GM23248 (cell line): ENCODE measurements around the gene LBHD1. TPM values are rescaled to one million over a fixed set of nuclear protein-coding genes. Genes with fewer than 3 reads are reported as not detected.
A peak's percentile ranks its signal among the peaks of the same experiment; 100 is the strongest.
"Not testable (repeated sequence)": the region's sequence is repeated elsewhere in the genome, so short reads cannot be mapped to it uniquely, and the experiment has no call there.

Experiments used
- DNase-seq: peaks from one replicate; pipeline ENCODE4 v3.0.0-alpha.2; 2015
- H2AFZ ChIP-seq: fragments of 200-600 bp; sonication (generic); 2 replicates; pipeline ENCODE4 v1.6.1; 2016; ENCODE audit warnings: antibody characterized with exemption
- H3F3A ChIP-seq: fragments of 200-600 bp; sonication (generic); 2 replicates; pipeline ENCODE4 v1.6.1; 2016; ENCODE audit warnings: mild to moderate bottlenecking, antibody characterized with exemption, mixed run types; ENCODE audit not compliant: insufficient read depth
- H3K27ac ChIP-seq: fragments of 200-600 bp; sonication (generic); 2 replicates; pipeline ENCODE4 v1.5.1; 2016; ENCODE audit warnings: mild to moderate bottlenecking
- H3K27me3 ChIP-seq: fragments of 200-600 bp; sonication (generic); replicated peaks from 2 replicates; pipeline ENCODE4 v1.6.1; 2016; ENCODE audit warnings: mild to moderate bottlenecking; ENCODE audit not compliant: insufficient read depth
- H3K36me3 ChIP-seq: fragments of 200-600 bp; sonication (generic); 2 replicates; pipeline ENCODE4 v1.6.1; 2016; ENCODE audit warnings: low read depth, mild to moderate bottlenecking
- H3K4me1 ChIP-seq: fragments of 200-600 bp; sonication (generic); 2 replicates; pipeline ENCODE4 v1.6.1; 2016; ENCODE audit warnings: mild to moderate bottlenecking; ENCODE audit not compliant: insufficient read depth
- H3K4me2 ChIP-seq: fragments of 200-600 bp; sonication (generic); one replicate; pipeline ENCODE4 v1.6.1; 2016; ENCODE audit warnings: mild to moderate bottlenecking; ENCODE audit not compliant: unreplicated experiment
- H3K4me3 ChIP-seq: fragments of 200-600 bp; sonication (generic); 2 replicates; pipeline ENCODE4 v1.5.1; 2016; ENCODE audit warnings: mild to moderate bottlenecking
- H3K79me2 ChIP-seq: fragments of 200-600 bp; sonication (generic); 2 replicates; pipeline ENCODE4 v1.6.1; 2016; ENCODE audit warnings: mild to moderate bottlenecking; ENCODE audit not compliant: insufficient read depth
- H3K9ac ChIP-seq: fragments of 200-600 bp; sonication (generic); 2 replicates; pipeline ENCODE4 v1.6.1; 2016; ENCODE audit warnings: mild to moderate bottlenecking
- H3K9me2 ChIP-seq: fragments of 200-600 bp; sonication (generic); 2 replicates; pipeline ENCODE4 v1.6.1; 2016; ENCODE audit warnings: mixed run types, mild to moderate bottlenecking, moderate library complexity; ENCODE audit not compliant: insufficient read depth
- H3K9me3 ChIP-seq: fragments of 200-600 bp; sonication (generic); one replicate; pipeline ENCODE4 v1.6.1; 2017; ENCODE audit warnings: low read depth
- H4K20me1 ChIP-seq: fragments of 200-600 bp; sonication (generic); 2 replicates; pipeline ENCODE4 v1.6.0; 2016; ENCODE audit not compliant: insufficient read depth
- EZH2 ChIP-seq: fragments of 200-600 bp; sonication (generic); IDR thresholded peaks from 2 replicates; pipeline ENCODE4 v1.6.1; 2018; ENCODE audit warnings: antibody characterized with exemption, mild to moderate bottlenecking; ENCODE audit not compliant: insufficient read depth, poor library complexity, severe bottlenecking
- EZH2phosphoT487 ChIP-seq: fragments of 200-600 bp; sonication (generic); IDR thresholded peaks from 2 replicates; pipeline ENCODE4 v1.6.1; 2018; ENCODE audit warnings: antibody characterized with exemption, moderate library complexity, mild to moderate bottlenecking, low read depth; ENCODE audit not compliant: insufficient read depth
- WGBS, 2 experiments: methylation state at CpG; one replicate each; pipeline ENCODE4 v1.1.6; 2015 to 2017; ENCODE audit warnings: low lambda C conversion rate in 2 of 2, low coverage in 1 of 2; ENCODE audit errors: missing lambda C conversion rate in 2 of 2; 5-methylcytosine and 5-hydroxymethylcytosine counted together
- in situ Hi-C: fragments of 300-500 bp; cut with MboI; formaldehyde crosslinking; loops from 2 replicates; pipeline ENCODE4 v1.15.0; 2020
- polyA plus RNA-seq: library from polyadenylated mRNA; unstranded; fragments of >200 nt; fragmentation: Nextera tagmentation; extraction: Ambion mirVana; gene quantifications from 2 replicates; pipeline ENCODE4 v1.2.1, GENCODE V29; 2016
- total RNA-seq: library from RNA; depleted of rRNA; stranded (reverse); fragments of >200 nt; shearing (Covaris generic); gene quantifications from 2 replicates; pipeline ENCODE4 v1.2.3, GENCODE V29; 2014

Gene LBHD1
- total and polyA plus RNA-seq, 2 experiments from 2014 or later = 3.6 to 5.8 TPM

- no peaks in the 10 kb centered on the region for H3K9me3 ChIP-seq
- H3K27ac ChIP-seq = no peak overlapping the region; the same call in 1 of the 2 replicates
- in situ Hi-C loops = loop anchor here (25.0 kb wide), 1 partner anchor 289 kb away; no protein-coding TSS in a partner anchor
- H4K20me1 ChIP-seq = no peaks in the 10 kb centered on the region
- peaks cover 10% of the 10 kb centered on the region; the same call in 1 of the 2 replicates for H3K36me3 ChIP-seq
- H3K9ac ChIP-seq = peak overlapping the region; percentile 93
- H3K4me1 ChIP-seq = peaks cover 18% of the 10 kb centered on the region
- peaks cover 64% of the 10 kb centered on the region for H3K79me2 ChIP-seq
- H3F3A ChIP-seq = peaks cover 31% of the 10 kb centered on the region
- H3K9me2 ChIP-seq = no peaks in the 10 kb centered on the region
- H3K4me2 ChIP-seq = no peak overlapping the region
- no peaks in the 10 kb centered on the region for H3K27me3 ChIP-seq
- DNase-seq = peak; percentile 47
- TF ChIP-seq EZH2 = no peak
- TF ChIP-seq EZH2phosphoT487 = no peak
- 30 to 36% methylated on average over 6 of the region's 6 CpGs for WGBS, 2 experiments
- no peak overlapping the region for H3K4me3 ChIP-seq
- no peak overlapping the region for H2AFZ ChIP-seq
Measured at GRCh38 chr11:62676698-62677097, 4.6 kb upstream of the LBHD1 start.

GRCh38 chr11:62675415-62675814 lies 3.3 kb upstream of the LBHD1 start:
- H3F3A ChIP-seq = peaks cover 28% of the 10 kb centered on the region
- H3K4me2 ChIP-seq, H3K9me2 ChIP-seq, H3K27me3 ChIP-seq, H3K9ac ChIP-seq, H4K20me1 ChIP-seq, DNase-seq, H3K27ac ChIP-seq, H3K9me3 ChIP-seq, H2AFZ ChIP-seq, H3K4me3 ChIP-seq: not testable (repeated sequence)
- 92 to 96% methylated on average over 10 of the region's 10 CpGs for WGBS, 2 experiments
- in situ Hi-C loops = loop anchor here (25.0 kb wide), 1 partner anchor 288 kb away; no protein-coding TSS in a partner anchor
- H3K79me2 ChIP-seq = peaks cover 71% of the 10 kb centered on the region
- H3K4me1 ChIP-seq = peaks cover 15% of the 10 kb centered on the region
- H3K36me3 ChIP-seq = peaks cover 10% of the 10 kb centered on the region; the same call in 1 of the 2 replicates

- Histone ChIP-seq H3K27ac (peak overlapping the region; percentile 85), H3K4me2 (peak overlapping the region; percentile 83), H3F3A (peaks cover 33% of the 10 kb centered on the region), H4K20me1 (no peaks in the 10 kb centered on the region), H3K9me2 (no peaks in the 10 kb centered on the region), H2AFZ (no peak overlapping the region), H3K4me3 (peak overlapping the region; percentile 85), H3K9me3 (no peaks in the 10 kb centered on the region), H3K79me2 (peaks cover 70% of the 10 kb centered on the region), H3K4me1 (peaks cover 14% of the 10 kb centered on the region), H3K27me3 (no peaks in the 10 kb centered on the region), H3K36me3 (peaks cover 10% of the 10 kb centered on the region; the same call in 1 of the 2 replicates), H3K9ac (peak overlapping the region; percentile 89; the same call in 1 of the 2 replicates)
- in situ Hi-C loops = no loop called here
- DNase-seq = peak; percentile 62
- TF ChIP-seq EZH2 (no peak), EZH2phosphoT487 (no peak)
- 92 to 93% methylated on average over 2 of the region's 2 CpGs for WGBS, 2 experiments
Measured at GRCh38 chr11:62673196-62673525, 1.1 kb upstream of the LBHD1 start.

- in situ Hi-C loops = no loop called here
- WGBS, 2 experiments = 1 to 2% methylated on average over 17 of the region's 17 CpGs
- Histone ChIP-seq H3K9ac (peak overlapping the region; percentile 89), H3K27me3 (no peaks in the 10 kb centered on the region), H3K4me2 (peak overlapping the region; percentile 83), H3K27ac (peak overlapping the region; percentile 85), H3K4me3 (peak overlapping the region; percentile 85), H3K79me2 (peaks cover 69% of the 10 kb centered on the region), H3K4me1 (peaks cover 17% of the 10 kb centered on the region), H3K9me3 (no peaks in the 10 kb centered on the region), H3K36me3 (peaks cover 3% of the 10 kb centered on the region; the same call in 1 of the 2 replicates), H3K9me2 (no peaks in the 10 kb centered on the region), H4K20me1 (no peaks in the 10 kb centered on the region), H2AFZ (peak overlapping the region; percentile 84), H3F3A (peaks cover 39% of the 10 kb centered on the region)
- DNase-seq = peak; percentile 70
- TF ChIP-seq EZH2 (no peak), EZH2phosphoT487 (no peak)
Measured at GRCh38 chr11:62671236-62671607, 845 bp downstream of the LBHD1 start.
